Astrocyte of the spinal cord (primary cell): ENCODE measurements around the gene FLAD1.

ENCODE experiments used
- DNase-seq: peaks from one replicate; pipeline ENCODE4 v3.0.0; 2011; ENCODE audit warnings: low read depth, low spot score
- H3K4me3 ChIP-seq: 2 replicates; pipeline ENCODE4 v1.5.1; 2011; ENCODE audit warnings: low read depth, mild to moderate bottlenecking, low read length, moderate library complexity
- in situ Hi-C: cut with HindIII; loops from 2 replicates; pipeline ENCODE4 v1.10.0; 2017; ENCODE audit warnings: low sequenced_read_pairs
- TF ChIP-seq, protein P1 (sequence below): IDR thresholded peaks from 2 replicates; pipeline ENCODE4 v1.5.1; 2012; ENCODE audit warnings: low read depth, mild to moderate bottlenecking, low read length, inconsistent platforms

The FLAD1 gene

GRCh38 chr1:155010211-155010918 lies 27.2 kb downstream of the FLAD1 start:
- DNase-seq: no peak
- in situ Hi-C loops: no loop called here
- no peak overlapping the region for H3K4me3 ChIP-seq
- TF ChIP-seq, protein P1, sequence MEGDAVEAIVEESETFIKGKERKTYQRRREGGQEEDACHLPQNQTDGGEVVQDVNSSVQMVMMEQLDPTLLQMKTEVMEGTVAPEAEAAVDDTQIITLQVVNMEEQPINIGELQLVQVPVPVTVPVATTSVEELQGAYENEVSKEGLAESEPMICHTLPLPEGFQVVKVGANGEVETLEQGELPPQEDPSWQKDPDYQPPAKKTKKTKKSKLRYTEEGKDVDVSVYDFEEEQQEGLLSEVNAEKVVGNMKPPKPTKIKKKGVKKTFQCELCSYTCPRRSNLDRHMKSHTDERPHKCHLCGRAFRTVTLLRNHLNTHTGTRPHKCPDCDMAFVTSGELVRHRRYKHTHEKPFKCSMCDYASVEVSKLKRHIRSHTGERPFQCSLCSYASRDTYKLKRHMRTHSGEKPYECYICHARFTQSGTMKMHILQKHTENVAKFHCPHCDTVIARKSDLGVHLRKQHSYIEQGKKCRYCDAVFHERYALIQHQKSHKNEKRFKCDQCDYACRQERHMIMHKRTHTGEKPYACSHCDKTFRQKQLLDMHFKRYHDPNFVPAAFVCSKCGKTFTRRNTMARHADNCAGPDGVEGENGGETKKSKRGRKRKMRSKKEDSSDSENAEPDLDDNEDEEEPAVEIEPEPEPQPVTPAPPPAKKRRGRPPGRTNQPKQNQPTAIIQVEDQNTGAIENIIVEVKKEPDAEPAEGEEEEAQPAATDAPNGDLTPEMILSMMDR: no peak

- in situ Hi-C loops: no loop called here
- no peak for DNase-seq
- TF ChIP-seq, protein P1: no peak
- H3K4me3 ChIP-seq: no peak overlapping the region
These were observed 27.9 kb downstream of the FLAD1 start for GRCh38 chr1:155011004-155011416.

GRCh38 chr1:155011437-155012025 lies 28.4 kb downstream of the FLAD1 start:
- no peak overlapping the region for H3K4me3 ChIP-seq
- in situ Hi-C loops: no loop called here
- no peak for DNase-seq
- TF ChIP-seq, protein P1: no peak

- no peak overlapping the region for H3K4me3 ChIP-seq
- TF ChIP-seq, protein P1: no peak
- DNase-seq: peak; percentile 24
- in situ Hi-C loops: no loop called here
These were observed 28.9 kb downstream of the FLAD1 start for GRCh38 chr1:155012026-155012546.

GRCh38 chr1:155012776-155013602 lies 29.8 kb downstream of the FLAD1 start:
- H3K4me3 ChIP-seq: no peak overlapping the region
- no peak for DNase-seq
- in situ Hi-C loops: no loop called here
- TF ChIP-seq, protein P1: no peak

DNA sequence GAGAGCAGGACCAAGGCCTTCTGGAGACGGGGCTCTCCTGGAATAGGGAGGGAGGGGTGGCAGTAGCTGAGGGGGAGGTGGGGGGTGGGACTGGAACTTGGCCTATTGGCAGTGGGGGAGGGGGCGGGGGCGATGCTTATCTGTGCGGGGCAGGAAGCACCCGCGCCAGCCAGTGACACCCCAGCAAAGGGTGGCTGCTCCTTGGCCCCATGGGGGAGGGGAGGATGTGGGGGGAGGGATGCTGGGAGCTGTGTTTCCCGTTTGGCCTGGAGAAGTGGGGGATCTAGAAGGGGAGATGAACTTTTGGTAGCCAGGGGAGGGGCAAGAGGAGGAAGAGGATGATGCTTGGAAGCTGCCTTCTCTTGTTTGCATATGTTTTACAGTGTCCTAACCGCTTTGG lies 30.5 kb downstream of the FLAD1 start:
- TF ChIP-seq, protein P1: no peak
- in situ Hi-C loops: no loop called here
- no peak for DNase-seq
- H3K4me3 ChIP-seq: no peak overlapping the region
